Measurements from ENCODE around the gene LNX2. TPM values are rescaled to one million over a fixed set of nuclear protein-coding genes. Genes with fewer than 3 reads are reported as not detected.
A peak's percentile ranks its signal among the peaks of the same experiment; 100 is the strongest.

Gene LNX2
- total RNA-seq, 1 donor from 2014 or later = 11.2 TPM

DNA sequence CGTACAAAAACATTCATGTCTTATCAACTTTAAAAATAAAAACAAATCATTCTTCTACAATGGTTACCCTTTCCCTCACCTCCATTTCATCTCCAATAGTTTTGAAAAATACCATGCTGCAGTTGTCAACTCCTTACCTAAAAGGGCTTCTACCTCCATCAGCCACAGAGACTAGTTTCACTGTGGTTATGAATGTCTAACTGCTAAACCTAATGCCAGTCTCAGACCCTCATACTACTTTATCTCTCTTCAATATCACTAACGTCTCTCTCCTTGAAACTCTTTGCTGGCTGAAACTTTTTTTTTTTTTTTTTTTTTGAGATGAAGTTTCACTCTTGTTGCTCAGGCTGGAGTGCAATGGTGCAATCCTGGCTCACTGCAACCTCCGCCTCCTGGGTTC is 27.1 kb downstream of the LNX2 start:
- peaks cover 8% of the 10 kb centered on the region for H3K9me3 ChIP-seq (replicated peaks)
- no peak overlapping the region for H3K27ac ChIP-seq (replicated peaks)
- H3K4me1 ChIP-seq = peaks cover 65% of the 10 kb centered on the region
- intact Hi-C loops (cut with micrococcal nuclease) = no loop called here
- H3K36me3 ChIP-seq = no peaks in the 10 kb centered on the region
- H3K4me3 ChIP-seq = no peak overlapping the region
- H3K27me3 ChIP-seq (ENCODE audit: low read depth) = no peaks in the 10 kb centered on the region
- DNase-seq = no peak
- TF ChIP-seq, protein P1, sequence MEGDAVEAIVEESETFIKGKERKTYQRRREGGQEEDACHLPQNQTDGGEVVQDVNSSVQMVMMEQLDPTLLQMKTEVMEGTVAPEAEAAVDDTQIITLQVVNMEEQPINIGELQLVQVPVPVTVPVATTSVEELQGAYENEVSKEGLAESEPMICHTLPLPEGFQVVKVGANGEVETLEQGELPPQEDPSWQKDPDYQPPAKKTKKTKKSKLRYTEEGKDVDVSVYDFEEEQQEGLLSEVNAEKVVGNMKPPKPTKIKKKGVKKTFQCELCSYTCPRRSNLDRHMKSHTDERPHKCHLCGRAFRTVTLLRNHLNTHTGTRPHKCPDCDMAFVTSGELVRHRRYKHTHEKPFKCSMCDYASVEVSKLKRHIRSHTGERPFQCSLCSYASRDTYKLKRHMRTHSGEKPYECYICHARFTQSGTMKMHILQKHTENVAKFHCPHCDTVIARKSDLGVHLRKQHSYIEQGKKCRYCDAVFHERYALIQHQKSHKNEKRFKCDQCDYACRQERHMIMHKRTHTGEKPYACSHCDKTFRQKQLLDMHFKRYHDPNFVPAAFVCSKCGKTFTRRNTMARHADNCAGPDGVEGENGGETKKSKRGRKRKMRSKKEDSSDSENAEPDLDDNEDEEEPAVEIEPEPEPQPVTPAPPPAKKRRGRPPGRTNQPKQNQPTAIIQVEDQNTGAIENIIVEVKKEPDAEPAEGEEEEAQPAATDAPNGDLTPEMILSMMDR (IDR thresholded peaks at IDR 0.05; ENCODE audit: borderline replicate concordance) = no peak

DNA sequence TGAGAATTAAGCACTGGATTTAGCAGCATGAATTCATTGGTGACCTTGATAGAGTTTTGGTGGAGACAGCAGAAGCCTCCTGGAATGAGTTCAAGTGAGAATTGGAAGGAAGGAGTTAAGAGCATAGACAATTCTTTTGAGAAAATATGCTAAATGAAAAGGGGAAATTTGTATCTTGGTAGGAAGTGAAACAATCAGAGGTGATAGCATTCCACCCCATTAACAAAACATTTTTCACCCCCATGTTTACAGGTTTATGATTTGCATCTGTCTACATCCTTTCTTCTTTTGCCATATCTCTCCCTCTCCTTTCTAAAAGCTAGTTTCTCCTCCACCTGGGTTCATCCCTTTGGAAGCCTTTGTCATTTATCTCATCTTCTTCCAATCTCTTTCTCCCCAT is 27.5 kb downstream of the LNX2 start:
- Histone ChIP-seq H3K9me3 (replicated peaks) (peaks cover 11% of the 10 kb centered on the region), H3K27ac (replicated peaks) (no peak overlapping the region), H3K4me3 (no peak overlapping the region), H3K4me1 (peaks cover 61% of the 10 kb centered on the region), H3K36me3 (no peaks in the 10 kb centered on the region), H3K27me3 (ENCODE audit: low read depth) (no peaks in the 10 kb centered on the region)
- intact Hi-C loops (cut with micrococcal nuclease) = no loop called here
- TF ChIP-seq, protein P1 (IDR thresholded peaks at IDR 0.05; ENCODE audit: borderline replicate concordance) = no peak
- no peak for DNase-seq

DNA sequence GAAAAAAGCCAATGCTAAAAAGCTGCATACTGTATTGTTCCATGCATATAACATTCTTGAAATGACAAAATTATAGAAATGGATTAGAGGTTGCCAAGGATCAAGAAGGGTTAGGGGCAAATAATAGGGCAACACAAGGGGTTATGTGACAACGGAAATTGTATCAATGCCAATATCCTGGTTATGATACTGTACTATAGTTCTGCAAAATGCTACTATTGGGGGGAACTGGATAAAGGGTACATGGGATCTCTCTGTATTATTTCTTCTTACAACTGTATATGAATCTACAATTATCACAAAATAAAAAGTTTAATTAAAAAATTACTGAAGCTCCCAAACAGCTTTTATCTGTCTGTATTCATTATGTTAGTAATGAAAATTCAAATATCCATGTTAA is 31.9 kb downstream of the LNX2 start:
- Histone ChIP-seq H3K27ac (replicated peaks) (no peak overlapping the region), H3K4me1 (peaks cover 61% of the 10 kb centered on the region), H3K4me3 (no peak overlapping the region), H3K27me3 (ENCODE audit: low read depth) (no peaks in the 10 kb centered on the region), H3K9me3 (replicated peaks) (peaks cover 11% of the 10 kb centered on the region), H3K36me3 (no peaks in the 10 kb centered on the region)
- no peak for DNase-seq
- intact Hi-C loops (cut with micrococcal nuclease) = no loop called here
- TF ChIP-seq, protein P1 (IDR thresholded peaks at IDR 0.05; ENCODE audit: borderline replicate concordance) = no peak

DNA sequence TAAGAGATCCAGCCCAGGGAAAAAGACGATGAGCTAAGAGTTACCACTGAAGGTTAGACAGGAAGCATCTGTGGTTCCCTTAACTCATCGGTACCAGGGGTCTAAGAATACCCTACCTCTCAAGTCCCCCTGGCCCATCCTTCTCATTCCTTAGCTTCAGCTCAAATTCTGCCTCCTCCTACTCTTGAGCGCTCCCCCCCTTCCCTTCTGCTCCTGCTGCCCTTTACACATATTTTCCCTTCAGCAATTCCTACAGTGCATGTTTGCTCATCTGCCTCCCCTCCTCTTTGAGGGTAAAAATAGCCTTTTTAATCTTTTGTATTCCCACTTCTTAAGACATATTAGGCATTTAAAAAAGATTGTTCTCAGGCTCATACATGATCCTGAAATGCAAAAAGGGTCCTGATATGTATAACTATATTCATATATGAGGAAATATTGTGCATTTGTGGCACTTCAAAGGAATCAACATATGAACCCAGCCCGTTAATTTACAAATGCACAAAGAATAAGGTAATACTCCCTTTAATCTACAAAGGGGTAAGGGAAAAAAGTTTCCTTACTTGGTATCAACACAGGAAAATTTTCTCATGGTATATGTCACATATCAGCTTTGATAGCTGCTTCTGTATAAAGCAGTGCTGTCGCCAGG is 33.1 kb downstream of the LNX2 start:
- no peak for DNase-seq
- Histone ChIP-seq H3K4me1 (peaks cover 51% of the 10 kb centered on the region), H3K27me3 (ENCODE audit: low read depth) (no peaks in the 10 kb centered on the region), H3K9me3 (replicated peaks) (peaks cover 11% of the 10 kb centered on the region), H3K4me3 (no peak overlapping the region), H3K27ac (replicated peaks) (peak overlapping the region; percentile 58), H3K36me3 (no peaks in the 10 kb centered on the region)
- TF ChIP-seq, protein P1 (IDR thresholded peaks at IDR 0.05; ENCODE audit: borderline replicate concordance) = no peak
- intact Hi-C loops (cut with micrococcal nuclease) = no loop called here

DNA sequence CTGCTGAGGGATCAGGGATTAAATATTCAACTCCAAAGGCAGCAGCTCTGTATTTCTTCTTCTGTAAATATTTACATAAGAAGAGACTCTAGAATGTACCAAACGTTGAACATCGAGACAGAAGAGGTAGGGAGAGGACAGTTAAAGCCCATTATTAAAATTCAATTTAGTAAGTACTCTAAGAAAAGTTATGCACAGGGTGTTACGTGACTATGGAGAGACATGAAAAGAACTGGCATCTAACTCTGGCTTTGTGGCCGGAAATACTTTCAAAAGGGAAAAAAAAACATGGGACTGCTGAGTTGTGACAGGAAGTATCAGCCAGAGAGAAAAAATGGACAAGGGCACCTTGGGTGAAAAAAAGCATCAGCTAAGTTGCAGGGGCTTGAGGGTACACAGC is 36.7 kb downstream of the LNX2 start:
- peak overlapping the region; percentile 69 for H3K27ac ChIP-seq (replicated peaks)

More for the DNA sequence above, 36.7 kb downstream of the LNX2 start:
- intact Hi-C loops (cut with micrococcal nuclease) = no loop called here
- no peak for DNase-seq
- Histone ChIP-seq H3K4me3 (no peak overlapping the region), H3K4me1 (peaks cover 36% of the 10 kb centered on the region), H3K27me3 (ENCODE audit: low read depth) (no peaks in the 10 kb centered on the region), H3K9me3 (replicated peaks) (peaks cover 7% of the 10 kb centered on the region), H3K36me3 (peaks cover 6% of the 10 kb centered on the region)
- TF ChIP-seq, protein P1 (IDR thresholded peaks at IDR 0.05; ENCODE audit: borderline replicate concordance) = no peak
